Activated CD4-positive, alpha-beta memory T cell treated with anti-CD3 and anti-CD28 coated beads for 36 hours (primary cell): Measurements from ENCODE around the gene CELA3A. TPM values are rescaled to one million over a fixed set of nuclear protein-coding genes. Genes with fewer than 3 reads are reported as not detected.
"Not testable (repeated sequence)": the region's sequence is repeated elsewhere in the genome, so short reads cannot be mapped to it uniquely, and the experiment has no call there.

Source experiments
- CTCF ChIA-PET: fragments of 350-600 bp; sonication (Branson Sonifier 250); formaldehyde crosslinking; loops from one replicate; lab custom pipeline; 2021; ENCODE audit warnings: antibody characterized with exemption, inconsistent platforms; lab: Charles Lee
- POLR2A ChIA-PET: fragments of 350-600 bp; sonication (Branson Sonifier 250); formaldehyde crosslinking; loops from one replicate; lab custom pipeline; 2021; ENCODE audit warnings: antibody characterized with exemption; lab: Charles Lee
- DNase-seq: peaks from one replicate; pipeline ENCODE4 v3.0.0-alpha.2; 2020
- H3K27ac Mint-ChIP-seq: one replicate; pipeline ENCODE4 v1.8.0; 2021; ENCODE audit warnings: mixed read lengths
- H3K27me3 Mint-ChIP-seq: one replicate; pipeline ENCODE4 v1.8.0; 2021; ENCODE audit warnings: mixed read lengths
- H3K36me3 Mint-ChIP-seq: one replicate; pipeline ENCODE4 v1.8.0; 2021; ENCODE audit warnings: mixed read lengths
- H3K4me1 Mint-ChIP-seq: one replicate; pipeline ENCODE4 v1.8.0; 2021; ENCODE audit warnings: low read depth, mixed read lengths
- H3K4me3 Mint-ChIP-seq: one replicate; pipeline ENCODE4 v1.8.0; 2021; ENCODE audit warnings: mild to moderate bottlenecking, mixed read lengths
- H3K9me3 Mint-ChIP-seq: one replicate; pipeline ENCODE4 v1.8.0; 2021; ENCODE audit warnings: mixed read lengths
- intact Hi-C: fragments of 100-400 bp; cut with micrococcal nuclease; formaldehyde crosslinking; loops from one replicate; pipeline ENCODE4 v1.15.1; 2023
- total RNA-seq, 2 experiments: library from RNA; stranded (reverse); gene quantifications; one replicate each; pipeline ENCODE4 v1.2.3, GENCODE V29; 2021

The CELA3A gene
- total RNA-seq, 2 experiments from 2014 or later: not detected

GRCh38 chr1:22007262-22007661 is 5.8 kb downstream of the CELA3A start:
- H3K4me3 Mint-ChIP-seq, H3K9me3 Mint-ChIP-seq, H3K27me3 Mint-ChIP-seq, DNase-seq, H3K27ac Mint-ChIP-seq, intact Hi-C loops, H3K36me3 Mint-ChIP-seq, POLR2A ChIA-PET, H3K4me1 Mint-ChIP-seq: not testable (repeated sequence)
- CTCF ChIA-PET: interaction anchor here (0.6 kb wide), 1 partner anchor 64 kb away, joined by 3 read pairs; no protein-coding TSS in a partner anchor

GRCh38 chr1:22009566-22009965 is 8.1 kb downstream of the CELA3A start:
- intact Hi-C loops, POLR2A ChIA-PET: not testable (repeated sequence)
- CTCF ChIA-PET: interaction anchor here (0.6 kb wide), 1 partner anchor 226 kb away, joined by 3 read pairs; no protein-coding TSS in a partner anchor

GRCh38 chr1:22012752-22013151 is 11.3 kb downstream of the CELA3A start:
- H3K27ac Mint-ChIP-seq, H3K4me3 Mint-ChIP-seq, H3K4me1 Mint-ChIP-seq, H3K36me3 Mint-ChIP-seq, intact Hi-C loops, CTCF ChIA-PET, DNase-seq, POLR2A ChIA-PET, H3K9me3 Mint-ChIP-seq, H3K27me3 Mint-ChIP-seq: not testable (repeated sequence)

More at GRCh38 chr1:22009566-22009965, 8.1 kb downstream of the CELA3A start:
- H3K36me3 Mint-ChIP-seq, H3K27ac Mint-ChIP-seq, H3K9me3 Mint-ChIP-seq, DNase-seq, H3K27me3 Mint-ChIP-seq, H3K4me3 Mint-ChIP-seq, H3K4me1 Mint-ChIP-seq: not testable (repeated sequence)

- H3K4me3 Mint-ChIP-seq, POLR2A ChIA-PET, DNase-seq, CTCF ChIA-PET, H3K27me3 Mint-ChIP-seq, H3K36me3 Mint-ChIP-seq, intact Hi-C loops, H3K27ac Mint-ChIP-seq, H3K9me3 Mint-ChIP-seq: not testable (repeated sequence)
- peaks cover 14% of the 10 kb centered on the region for H3K4me1 Mint-ChIP-seq
These were observed 13.2 kb downstream of the CELA3A start for GRCh38 chr1:22014575-22015206.

GRCh38 chr1:22018583-22019559 is 17.4 kb downstream of the CELA3A start:
- peak overlapping the region; percentile 64 for H3K27ac Mint-ChIP-seq
- H3K9me3 Mint-ChIP-seq: no peaks in the 10 kb centered on the region
- H3K4me1 Mint-ChIP-seq: peaks cover 26% of the 10 kb centered on the region
- POLR2A ChIA-PET: interaction anchor here (0.7 kb wide), 1 partner anchor 21 kb away, joined by 3 read pairs; no protein-coding TSS in a partner anchor
- CTCF ChIA-PET: interaction anchor here (0.6 to 1.4 kb wide), 2 partner anchors 80 to 82 kb away, joined by 3 read pairs; no protein-coding TSS in a partner anchor
- intact Hi-C loops: loop anchor here (1.0 kb wide), 1 partner anchor 35 kb away; no protein-coding TSS in a partner anchor
- H3K4me3 Mint-ChIP-seq: no peak overlapping the region
- DNase-seq: peak; percentile 82
- H3K27me3 Mint-ChIP-seq: no peaks in the 10 kb centered on the region
- H3K36me3 Mint-ChIP-seq: no peaks in the 10 kb centered on the region

GRCh38 chr1:22021061-22021460 is 19.6 kb downstream of the CELA3A start:
- H3K4me3 Mint-ChIP-seq: no peak overlapping the region
- ChIA-PET CTCF (interaction anchor here (1.0 to 4.9 kb wide), 3 partner anchors 10 to 32 kb away, joined by 4 to 62 read pairs (median 4); partner anchors contain the start of gene CDC42), POLR2A (interaction anchor here (0.6 to 1.4 kb wide), 3 partner anchors 31 to 366 kb away, joined by 3 to 4 read pairs (median 3); partner anchors contain the start of gene CDC42)
- H3K9me3 Mint-ChIP-seq: no peaks in the 10 kb centered on the region
- H3K36me3 Mint-ChIP-seq: peaks cover 4% of the 10 kb centered on the region
- intact Hi-C loops: loop anchor here (10.0 kb wide), 1 partner anchor 726 kb away; the partner anchor contains the start of gene ECE1
- H3K27me3 Mint-ChIP-seq: no peaks in the 10 kb centered on the region
- DNase-seq: no peak
- no peak overlapping the region for H3K27ac Mint-ChIP-seq
- peaks cover 37% of the 10 kb centered on the region for H3K4me1 Mint-ChIP-seq

GRCh38 chr1:22024485-22025367 is 23.3 kb downstream of the CELA3A start:
- no peaks in the 10 kb centered on the region for H3K27me3 Mint-ChIP-seq
- no peaks in the 10 kb centered on the region for H3K9me3 Mint-ChIP-seq
- DNase-seq: peak; percentile 86
- intact Hi-C loops: loop anchor here (1.0 to 10.0 kb wide), 8 partner anchors 16 to 730 kb away; partner anchors contain the start of genes ECE1, USP48 and ZBTB40
- CTCF ChIA-PET: interaction anchor here (0.7 to 4.9 kb wide), 14 partner anchors 8 to 243 kb away, joined by 3 to 62 read pairs (median 4); partner anchors contain the start of gene CDC42
- H3K27ac Mint-ChIP-seq: peak overlapping the region; percentile 99
- peaks cover 10% of the 10 kb centered on the region for H3K36me3 Mint-ChIP-seq
- H3K4me3 Mint-ChIP-seq: peak overlapping the region; percentile 95
- POLR2A ChIA-PET: interaction anchor here (0.9 to 2.7 kb wide), 10 partner anchors 9 to 242 kb away, joined by 3 to 78 read pairs (median 4); partner anchors contain the start of genes CDC42 and USP48
- peaks cover 41% of the 10 kb centered on the region for H3K4me1 Mint-ChIP-seq

- ChIA-PET CTCF (interaction anchor here (0.6 to 4.9 kb wide), 9 partner anchors 7 to 81 kb away, joined by 3 to 62 read pairs (median 5); partner anchors contain the start of gene CDC42), POLR2A (interaction anchor here (0.9 to 2.7 kb wide), 10 partner anchors 10 to 243 kb away, joined by 3 to 78 read pairs (median 4); partner anchors contain the start of genes CDC42 and USP48)
- peak overlapping the region; percentile 95 for H3K4me3 Mint-ChIP-seq
- intact Hi-C loops: loop anchor here (1.0 to 10.0 kb wide), 7 partner anchors 15 to 731 kb away; partner anchors contain the start of genes ECE1, USP48 and ZBTB40
- DNase-seq: peak; percentile 92
- peaks cover 43% of the 10 kb centered on the region for H3K4me1 Mint-ChIP-seq
- peaks cover 10% of the 10 kb centered on the region for H3K36me3 Mint-ChIP-seq
- peak overlapping the region; percentile 99 for H3K27ac Mint-ChIP-seq
- no peaks in the 10 kb centered on the region for H3K27me3 Mint-ChIP-seq
- no peaks in the 10 kb centered on the region for H3K9me3 Mint-ChIP-seq
These were observed 24.1 kb downstream of the CELA3A start for GRCh38 chr1:22025368-22026155.

- no peaks in the 10 kb centered on the region for H3K27me3 Mint-ChIP-seq
- H3K4me1 Mint-ChIP-seq: peaks cover 50% of the 10 kb centered on the region
- ChIA-PET CTCF (interaction anchor here (1.7 to 2.6 kb wide), 2 partner anchors 13 to 26 kb away, joined by 4 to 15 read pairs; partner anchors contain the start of gene CDC42), POLR2A (interaction anchor here (0.6 to 2.6 kb wide), 5 partner anchors 13 to 29 kb away, joined by 3 to 8 read pairs (median 3); partner anchors contain the start of gene CDC42)
- no peaks in the 10 kb centered on the region for H3K9me3 Mint-ChIP-seq
- peak overlapping the region; percentile 99 for H3K27ac Mint-ChIP-seq
- H3K4me3 Mint-ChIP-seq: peak overlapping the region; percentile 95
- DNase-seq: no peak
- intact Hi-C loops: loop anchor here (10.0 kb wide), 1 partner anchor 732 kb away; the partner anchor contains the start of gene ECE1
- H3K36me3 Mint-ChIP-seq: peaks cover 14% of the 10 kb centered on the region
These were observed 25.4 kb downstream of the CELA3A start for GRCh38 chr1:22026924-22027289.

- ChIA-PET POLR2A (no interaction called here), CTCF (no interaction called here)
- Mint-ChIP-seq H3K36me3 (peaks cover 14% of the 10 kb centered on the region), H3K27ac (no peak overlapping the region), H3K4me3 (no peak overlapping the region), H3K9me3 (no peaks in the 10 kb centered on the region), H3K27me3 (no peaks in the 10 kb centered on the region), H3K4me1 (peaks cover 35% of the 10 kb centered on the region)
- intact Hi-C loops: no loop called here
- DNase-seq: no peak
These were observed 28.6 kb downstream of the CELA3A start for GRCh38 chr1:22030057-22030456.
